WTC11 (cell line): ENCODE data around the gene MPV17L2.

Experiments used
- ATF3 ChIP-seq: sonication (generic); formaldehyde crosslinking; conservative IDR thresholded peaks from 2 replicates; pipeline ENCODE4 v1.8.1; 2022; ENCODE audit warnings: mild to moderate bottlenecking, missing genetic modification reagents
- ATF6 ChIP-seq: sonication (generic); formaldehyde crosslinking; IDR thresholded peaks from 2 replicates; pipeline ENCODE4 v1.8.1; 2023; ENCODE audit warnings: mild to moderate bottlenecking, missing genetic modification reagents
- CTCF ChIP-seq: fragments of 200-600 bp; IDR thresholded peaks from 2 replicates; pipeline ENCODE4 v1.8.0; 2022; ENCODE audit warnings: antibody characterized with exemption
- E2F4 ChIP-seq: sonication (generic); formaldehyde crosslinking; IDR thresholded peaks from 2 replicates; pipeline ENCODE4 v1.8.1; 2022; ENCODE audit warnings: low read depth, mild to moderate bottlenecking, moderate library complexity, missing genetic modification reagents, borderline replicate concordance
- FOXJ3 ChIP-seq: sonication (generic); formaldehyde crosslinking; IDR thresholded peaks from 2 replicates; pipeline ENCODE4 v1.9.0; 2021; ENCODE audit warnings: missing genetic modification reagents, mild to moderate bottlenecking, borderline replicate concordance
- FOXK1 ChIP-seq: sonication (generic); formaldehyde crosslinking; IDR thresholded peaks from 2 replicates; pipeline ENCODE4 v1.8.0; 2022; ENCODE audit warnings: mild to moderate bottlenecking, moderate library complexity, missing genetic modification reagents
- GABPB1 ChIP-seq: sonication (generic); formaldehyde crosslinking; IDR thresholded peaks from 2 replicates; pipeline ENCODE4 v1.8.1; 2023; ENCODE audit warnings: mild to moderate bottlenecking, missing genetic modification reagents
- IRF1 ChIP-seq: sonication (generic); formaldehyde crosslinking; IDR thresholded peaks from 2 replicates; pipeline ENCODE4 v1.8.0; 2023; ENCODE audit warnings: missing genetic modification reagents
- USF2 ChIP-seq: sonication (generic); formaldehyde crosslinking; IDR thresholded peaks from 2 replicates; pipeline ENCODE4 v1.8.1; 2023; ENCODE audit warnings: mild to moderate bottlenecking, missing genetic modification reagents, moderate library complexity
- ZBTB21 ChIP-seq: sonication (generic); formaldehyde crosslinking; IDR thresholded peaks from 2 replicates; pipeline ENCODE4 v1.8.1; 2023; ENCODE audit warnings: mild to moderate bottlenecking, missing genetic modification reagents, borderline replicate concordance
- ZNF396 ChIP-seq: fragments of 250-450 bp; sonication (Bioruptor Pico); IDR thresholded peaks from 2 replicates; pipeline ENCODE4 v1.8.0; 2021; ENCODE audit warnings: mild to moderate bottlenecking, moderate library complexity, borderline replicate concordance

- TF ChIP-seq CTCF (no peak), ZBTB21 (CRISPR knock-in tag) (no peak), FOXJ3 (no peak), ZNF396 (CRISPR knock-in tag) (no peak), USF2 (CRISPR knock-in tag) (no peak), ATF6 (CRISPR knock-in tag) (no peak), E2F4 (CRISPR knock-in tag) (no peak), IRF1 (no peak), FOXK1 (CRISPR knock-in tag) (no peak), GABPB1 (CRISPR knock-in tag) (no peak), ATF3 (no peak)
Measured at GRCh38 chr19:18196511-18196845, 3.5 kb downstream of the MPV17L2 start.
